Loucy (cell line): ENCODE measurements around the gene SLX4IP.

Experiments used
- EZH2phosphoT487 ChIP-seq: fragments of 200-600 bp; IDR thresholded peaks from 2 replicates; pipeline ENCODE4 v1.6.1; 2018; ENCODE audit warnings: antibody characterized with exemption, mild to moderate bottlenecking, moderate library complexity, borderline replicate concordance
- TF ChIP-seq, protein P1 (sequence below): fragments of 200-600 bp; sonication (generic); conservative IDR thresholded peaks from 2 replicates; pipeline ENCODE4 v1.5.1; 2014; ENCODE audit warnings: mild to moderate bottlenecking, antibody characterized with exemption, low read length

DNA sequence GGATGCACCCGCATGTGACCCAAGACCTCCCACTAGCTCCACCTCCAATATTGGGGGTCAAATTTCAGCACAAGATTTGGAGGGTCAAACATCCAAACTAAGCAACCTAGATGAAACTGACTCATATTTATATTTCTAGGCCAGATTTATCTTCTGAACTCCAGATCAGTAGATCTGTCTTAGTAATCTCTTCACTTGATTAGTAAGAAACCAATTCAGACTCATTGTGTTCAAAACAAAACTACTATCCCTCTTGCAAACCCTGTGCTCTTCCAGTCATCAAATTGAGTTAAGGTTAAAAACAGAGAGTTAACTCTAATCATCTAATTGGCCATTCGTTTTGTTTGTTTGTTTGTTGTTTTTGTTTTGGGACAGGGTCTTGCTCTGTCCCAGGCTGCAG is 44.4 kb upstream of the SLX4IP start:
- TF ChIP-seq, protein P1, sequence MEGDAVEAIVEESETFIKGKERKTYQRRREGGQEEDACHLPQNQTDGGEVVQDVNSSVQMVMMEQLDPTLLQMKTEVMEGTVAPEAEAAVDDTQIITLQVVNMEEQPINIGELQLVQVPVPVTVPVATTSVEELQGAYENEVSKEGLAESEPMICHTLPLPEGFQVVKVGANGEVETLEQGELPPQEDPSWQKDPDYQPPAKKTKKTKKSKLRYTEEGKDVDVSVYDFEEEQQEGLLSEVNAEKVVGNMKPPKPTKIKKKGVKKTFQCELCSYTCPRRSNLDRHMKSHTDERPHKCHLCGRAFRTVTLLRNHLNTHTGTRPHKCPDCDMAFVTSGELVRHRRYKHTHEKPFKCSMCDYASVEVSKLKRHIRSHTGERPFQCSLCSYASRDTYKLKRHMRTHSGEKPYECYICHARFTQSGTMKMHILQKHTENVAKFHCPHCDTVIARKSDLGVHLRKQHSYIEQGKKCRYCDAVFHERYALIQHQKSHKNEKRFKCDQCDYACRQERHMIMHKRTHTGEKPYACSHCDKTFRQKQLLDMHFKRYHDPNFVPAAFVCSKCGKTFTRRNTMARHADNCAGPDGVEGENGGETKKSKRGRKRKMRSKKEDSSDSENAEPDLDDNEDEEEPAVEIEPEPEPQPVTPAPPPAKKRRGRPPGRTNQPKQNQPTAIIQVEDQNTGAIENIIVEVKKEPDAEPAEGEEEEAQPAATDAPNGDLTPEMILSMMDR: no peak
- no peak for TF ChIP-seq EZH2phosphoT487
